ENCODE data around the gene ATP1B2.

The ATP1B2 gene

DNA sequence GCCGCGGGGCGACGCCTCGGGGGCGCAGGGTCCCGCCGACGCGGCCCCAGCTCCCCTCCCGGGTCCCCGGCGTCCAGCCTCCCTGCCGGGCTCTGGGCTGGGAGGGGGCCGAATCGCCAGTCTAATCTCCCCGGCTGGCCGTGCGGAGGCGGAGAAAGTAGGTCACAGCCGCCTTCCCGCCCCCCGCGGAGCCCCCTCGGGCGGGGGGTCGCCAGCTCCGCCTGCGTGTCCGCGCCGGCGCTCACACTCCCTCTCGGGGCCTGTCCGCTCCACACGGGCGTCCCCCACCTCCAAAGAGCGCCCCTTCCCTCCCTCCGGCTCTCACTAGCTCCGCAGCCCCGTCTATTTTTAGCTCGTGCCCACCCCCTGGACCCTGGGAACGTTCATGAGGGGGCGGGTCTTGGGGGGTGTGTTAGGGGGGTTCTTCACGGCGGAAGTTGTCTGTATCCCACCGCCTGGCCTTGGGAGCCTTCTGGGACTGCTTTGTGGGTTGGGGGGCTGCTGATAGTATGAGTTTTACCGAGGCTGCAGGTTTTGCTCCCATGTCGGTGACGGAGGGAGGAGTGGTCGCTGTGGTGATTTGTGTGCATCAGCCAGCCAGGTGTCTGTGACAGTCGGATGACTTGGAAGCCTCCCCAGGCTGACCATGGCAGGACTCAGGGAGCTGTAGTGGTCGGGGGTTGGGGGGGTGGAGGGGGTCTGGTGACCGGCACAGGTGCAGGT lies 1.1 kb downstream of the ATP1B2 start:
- no peak overlapping the region for H3K4me3 ChIP-seq (ENCODE audit: low read depth, low read length)
- TF ChIP-seq, protein P1, sequence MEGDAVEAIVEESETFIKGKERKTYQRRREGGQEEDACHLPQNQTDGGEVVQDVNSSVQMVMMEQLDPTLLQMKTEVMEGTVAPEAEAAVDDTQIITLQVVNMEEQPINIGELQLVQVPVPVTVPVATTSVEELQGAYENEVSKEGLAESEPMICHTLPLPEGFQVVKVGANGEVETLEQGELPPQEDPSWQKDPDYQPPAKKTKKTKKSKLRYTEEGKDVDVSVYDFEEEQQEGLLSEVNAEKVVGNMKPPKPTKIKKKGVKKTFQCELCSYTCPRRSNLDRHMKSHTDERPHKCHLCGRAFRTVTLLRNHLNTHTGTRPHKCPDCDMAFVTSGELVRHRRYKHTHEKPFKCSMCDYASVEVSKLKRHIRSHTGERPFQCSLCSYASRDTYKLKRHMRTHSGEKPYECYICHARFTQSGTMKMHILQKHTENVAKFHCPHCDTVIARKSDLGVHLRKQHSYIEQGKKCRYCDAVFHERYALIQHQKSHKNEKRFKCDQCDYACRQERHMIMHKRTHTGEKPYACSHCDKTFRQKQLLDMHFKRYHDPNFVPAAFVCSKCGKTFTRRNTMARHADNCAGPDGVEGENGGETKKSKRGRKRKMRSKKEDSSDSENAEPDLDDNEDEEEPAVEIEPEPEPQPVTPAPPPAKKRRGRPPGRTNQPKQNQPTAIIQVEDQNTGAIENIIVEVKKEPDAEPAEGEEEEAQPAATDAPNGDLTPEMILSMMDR (IDR thresholded peaks at IDR 0.05; ENCODE audit: low read depth, low read length): no peak

DNA sequence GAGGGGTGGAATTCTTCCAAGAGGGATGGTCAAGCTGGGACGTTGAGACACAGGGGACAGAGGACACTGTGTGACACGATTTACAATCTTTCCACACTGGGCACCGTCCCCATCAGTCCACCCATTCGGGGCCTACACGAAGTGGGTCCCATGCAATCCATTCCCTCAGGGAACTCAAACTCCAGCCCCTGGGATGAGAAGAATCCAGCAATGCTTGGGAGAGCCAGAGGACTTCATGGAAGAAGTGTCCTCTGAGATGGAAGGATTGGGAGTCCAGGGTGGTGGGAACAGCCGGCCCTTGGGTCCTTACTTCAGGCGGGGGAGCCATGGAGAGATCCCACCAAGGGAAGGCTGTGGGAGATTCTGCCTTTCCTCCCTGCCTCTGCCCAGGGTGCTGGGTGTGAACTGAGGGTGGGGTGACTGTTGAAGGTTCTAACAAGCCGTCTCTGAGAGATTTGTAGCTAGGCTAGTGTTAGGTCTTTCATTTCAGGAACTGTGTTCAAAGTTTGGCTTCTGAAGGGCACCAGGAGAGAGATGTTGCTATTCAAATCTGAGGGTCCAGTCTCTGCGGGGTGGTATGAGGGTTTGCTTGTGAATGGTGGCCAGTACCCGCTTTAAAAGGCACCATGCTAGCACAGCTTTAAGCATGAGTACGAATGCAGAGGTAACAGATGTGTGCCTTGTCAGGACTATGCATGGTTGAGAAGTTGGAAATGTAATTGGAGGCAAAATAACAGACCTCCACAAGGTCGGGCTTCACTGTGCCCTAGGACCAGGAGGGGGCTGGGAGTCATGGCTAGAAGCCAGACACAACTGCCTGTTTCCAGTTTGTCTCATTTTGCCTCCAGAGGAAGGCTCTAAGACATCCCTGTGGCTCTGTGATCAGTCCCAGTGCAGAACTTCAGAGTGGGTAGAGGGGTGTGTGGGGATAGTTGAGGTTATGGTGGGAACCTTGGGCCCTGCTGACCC lies 1.9 kb downstream of the ATP1B2 start:
- TF ChIP-seq, protein P1 (IDR thresholded peaks at IDR 0.05; ENCODE audit: low read depth, low read length): no peak
- no peak overlapping the region for H3K4me3 ChIP-seq (ENCODE audit: low read depth, low read length)

DNA sequence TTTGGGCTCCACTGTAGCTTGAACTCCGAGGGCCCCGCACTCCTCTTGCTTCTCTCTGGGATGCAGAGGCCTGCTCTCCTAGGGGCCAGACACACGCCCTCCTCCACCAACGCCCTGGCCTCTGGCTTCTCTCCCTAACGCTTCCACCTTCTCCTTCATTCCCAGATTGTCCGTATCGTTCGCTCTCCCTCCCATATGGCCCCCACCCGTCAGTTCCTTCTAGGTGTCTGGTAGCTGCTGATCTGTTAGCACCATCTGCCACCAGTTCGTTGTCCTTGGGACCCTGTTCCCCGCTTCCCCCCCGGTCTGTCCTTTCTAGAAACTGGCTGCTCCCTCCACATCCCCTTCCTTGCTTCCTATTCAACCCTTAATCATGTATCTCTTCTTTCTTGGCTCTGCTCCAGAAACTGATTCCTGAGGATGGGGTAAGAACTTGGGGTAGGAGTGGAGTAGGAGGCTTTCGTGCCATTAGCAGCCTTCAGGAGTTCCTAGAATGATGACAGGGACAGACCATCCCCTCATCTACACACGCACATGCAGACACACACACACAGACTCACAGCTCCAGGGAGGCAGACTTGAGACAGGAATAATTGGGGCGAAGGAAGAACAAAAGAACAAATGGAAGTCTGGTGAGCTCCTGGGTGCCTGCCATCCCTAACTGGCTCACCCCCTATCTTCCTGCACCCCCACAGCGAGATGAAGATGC lies 4.3 kb downstream of the ATP1B2 start:
- TF ChIP-seq, protein P1 (IDR thresholded peaks at IDR 0.05; ENCODE audit: low read depth, low read length): no peak
- H3K4me3 ChIP-seq (ENCODE audit: low read depth, low read length): no peak overlapping the region

DNA sequence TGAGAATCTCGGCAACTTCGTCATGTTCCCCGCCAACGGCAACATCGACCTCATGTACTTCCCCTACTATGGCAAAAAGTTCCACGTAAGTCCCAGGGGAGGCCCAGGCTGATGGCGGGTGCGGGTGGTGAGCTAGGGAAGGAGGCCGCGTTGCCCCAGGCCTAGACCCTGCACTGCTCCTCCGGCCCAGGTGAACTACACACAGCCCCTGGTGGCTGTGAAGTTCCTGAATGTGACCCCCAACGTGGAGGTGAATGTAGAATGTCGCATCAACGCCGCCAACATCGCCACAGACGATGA lies 4.8 kb downstream of the ATP1B2 start:
- H3K4me3 ChIP-seq (ENCODE audit: low read depth, low read length): no peak overlapping the region
- TF ChIP-seq, protein P1 (IDR thresholded peaks at IDR 0.05; ENCODE audit: low read depth, low read length): no peak

DNA sequence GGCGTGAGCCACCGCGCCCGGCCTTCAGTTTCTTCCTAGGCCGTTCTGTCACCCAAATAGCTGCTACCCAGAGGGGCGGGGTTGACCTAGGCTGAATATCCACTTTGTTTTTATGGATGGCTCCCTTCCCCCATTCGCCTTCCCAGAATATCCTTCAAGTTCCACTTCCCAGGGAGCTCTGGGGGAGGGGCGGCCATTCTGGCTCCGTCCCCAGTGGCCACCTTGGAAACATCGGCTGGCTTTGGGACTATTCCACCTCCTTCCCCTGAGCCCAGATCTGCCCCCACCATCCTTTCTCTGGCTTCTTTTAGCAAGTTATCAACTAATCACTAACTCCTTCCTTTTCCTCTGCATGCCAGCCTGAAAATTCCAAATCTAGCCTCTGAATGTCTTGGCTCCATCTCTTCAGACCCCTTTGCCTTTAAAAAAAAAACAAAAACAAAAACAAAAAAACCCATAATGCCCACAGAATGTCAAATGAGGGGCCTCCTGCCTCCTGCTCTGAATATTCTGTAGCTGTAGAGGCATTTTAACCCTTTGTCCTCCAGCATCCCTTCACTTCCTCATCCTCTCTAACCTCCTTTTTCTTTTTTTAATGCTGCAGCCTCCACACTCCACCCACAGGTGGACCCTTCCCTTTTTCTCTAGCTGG lies 6.4 kb downstream of the ATP1B2 start:
- H3K4me3 ChIP-seq (ENCODE audit: low read depth, low read length): no peak overlapping the region

DNA sequence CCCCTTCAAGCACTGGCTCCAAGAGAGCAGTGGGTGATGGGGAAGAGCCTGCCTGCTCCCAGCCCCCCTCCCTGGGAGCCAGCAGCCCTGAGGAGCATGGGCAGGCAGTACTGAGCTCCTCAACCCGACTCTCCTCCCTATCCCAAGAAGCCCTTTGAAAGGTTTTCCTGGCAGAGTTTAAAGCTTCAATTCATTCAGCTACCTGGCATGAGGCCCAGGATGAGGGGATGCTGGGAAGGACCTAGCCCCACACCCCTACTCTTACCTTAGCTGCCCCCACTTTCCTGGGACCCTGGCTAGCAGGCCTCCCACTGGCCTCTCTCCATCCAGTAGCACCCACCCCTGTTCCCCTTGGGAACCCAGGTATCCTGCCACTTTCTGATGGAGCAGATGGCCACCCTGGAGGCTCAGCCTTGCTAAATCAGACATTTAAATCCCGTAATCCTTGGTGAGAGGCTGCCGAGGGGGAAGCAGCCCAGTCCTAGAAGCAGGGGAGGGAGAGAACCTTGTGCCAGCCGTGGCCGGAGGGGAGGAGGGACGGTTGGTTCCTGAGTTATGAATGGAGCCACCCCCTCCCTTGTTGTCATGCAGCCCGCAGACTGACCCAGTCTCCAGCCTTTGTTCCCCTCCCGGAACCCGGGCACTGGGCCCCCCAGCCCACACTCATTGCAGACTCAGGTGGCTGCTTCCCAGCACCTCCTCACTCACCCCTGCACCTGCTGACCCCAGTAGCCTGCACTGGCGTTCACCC lies 17.1 kb downstream of the ATP1B2 start:
- no peak overlapping the region for H3K4me3 ChIP-seq (ENCODE audit: low read depth, low read length)
- TF ChIP-seq, protein P1 (IDR thresholded peaks at IDR 0.05; ENCODE audit: low read depth, low read length): no peak

More for the DNA sequence above, 6.4 kb downstream of the ATP1B2 start:
- TF ChIP-seq, protein P1 (IDR thresholded peaks at IDR 0.05; ENCODE audit: low read depth, low read length): no peak

Data from WI38 (cell line).